GM21576 (cell line): ENCODE data around the gene LYPD4.
"Not testable (repeated sequence)": the region's sequence is repeated elsewhere in the genome, so short reads cannot be mapped to it uniquely, and the experiment has no call there.

Source experiments
- ATAC-seq: cut with Tn5 transposase; IDR thresholded peaks from one replicate; pipeline ENCODE4 v1.9.1; 2021; ENCODE audit warnings: mild to moderate bottlenecking, moderate library complexity; ENCODE audit not compliant: unreplicated experiment

The LYPD4 gene

GRCh38 chr19:41875973-41876372, 31.5 kb upstream of the LYPD4 start:
- ATAC-seq, result not testable (repeated sequence)

- no peak for ATAC-seq
Measured at GRCh38 chr19:41872775-41873647, 28.5 kb upstream of the LYPD4 start.

DNA sequence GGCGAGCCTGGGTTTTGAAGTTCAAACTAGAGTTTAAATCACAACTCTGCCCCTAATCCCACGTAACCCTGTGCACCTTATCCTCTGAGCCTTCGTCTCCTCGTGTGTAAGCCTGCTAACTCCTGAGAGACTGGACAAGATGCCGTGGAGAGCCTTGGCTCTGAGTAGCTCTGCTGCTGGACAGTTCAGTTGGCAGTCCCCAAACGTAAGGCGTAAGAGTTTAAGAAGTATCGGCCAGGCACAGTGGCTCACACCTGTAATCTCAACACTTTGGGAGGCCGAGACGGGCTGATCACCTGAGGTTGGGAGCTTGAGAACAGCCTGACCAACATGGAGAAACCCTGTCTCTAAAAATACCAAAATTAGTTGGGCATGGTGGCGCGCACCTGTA, 27.9 kb upstream of the LYPD4 start:
- ATAC-seq, result no peak

DNA sequence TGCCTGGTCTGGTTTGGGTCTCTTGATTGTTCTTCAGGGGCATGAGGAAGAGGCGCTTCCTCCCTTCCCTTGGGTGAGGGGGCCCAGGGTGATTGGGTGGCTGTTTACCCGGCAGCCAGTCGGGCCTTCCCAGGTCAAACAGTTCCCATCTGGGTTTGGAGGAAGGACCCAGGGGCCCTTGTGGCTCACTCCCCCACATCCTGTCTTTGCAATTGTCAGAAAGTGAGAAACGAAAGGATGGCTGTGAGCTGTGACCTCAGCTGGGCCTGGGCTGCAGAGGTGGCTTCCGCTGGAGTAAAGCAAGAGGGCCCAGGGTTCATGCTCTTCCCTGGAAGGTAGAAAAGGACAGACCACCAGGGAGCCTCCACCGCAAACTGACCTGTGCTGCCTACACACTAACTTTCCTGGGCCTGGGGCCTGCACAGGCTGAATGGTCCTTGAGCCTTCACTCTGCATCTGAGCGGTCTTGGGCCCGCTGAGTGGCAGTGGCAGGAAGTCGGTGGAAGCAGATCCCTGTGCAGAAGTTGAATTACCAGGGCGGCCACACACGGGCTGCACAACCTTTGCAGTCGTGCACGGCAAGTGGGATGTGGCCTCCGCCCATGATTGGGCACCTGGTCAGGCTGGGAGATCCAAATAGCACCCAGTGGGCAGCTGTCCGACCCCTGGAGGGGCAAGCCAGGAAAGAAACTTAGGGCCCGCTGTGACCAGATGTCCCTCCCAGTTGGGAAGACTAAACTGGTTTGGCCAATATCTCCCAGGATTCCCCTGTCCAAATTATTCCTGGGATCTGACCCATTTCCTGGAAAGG, 27.3 kb upstream of the LYPD4 start:
- no peak for ATAC-seq

DNA sequence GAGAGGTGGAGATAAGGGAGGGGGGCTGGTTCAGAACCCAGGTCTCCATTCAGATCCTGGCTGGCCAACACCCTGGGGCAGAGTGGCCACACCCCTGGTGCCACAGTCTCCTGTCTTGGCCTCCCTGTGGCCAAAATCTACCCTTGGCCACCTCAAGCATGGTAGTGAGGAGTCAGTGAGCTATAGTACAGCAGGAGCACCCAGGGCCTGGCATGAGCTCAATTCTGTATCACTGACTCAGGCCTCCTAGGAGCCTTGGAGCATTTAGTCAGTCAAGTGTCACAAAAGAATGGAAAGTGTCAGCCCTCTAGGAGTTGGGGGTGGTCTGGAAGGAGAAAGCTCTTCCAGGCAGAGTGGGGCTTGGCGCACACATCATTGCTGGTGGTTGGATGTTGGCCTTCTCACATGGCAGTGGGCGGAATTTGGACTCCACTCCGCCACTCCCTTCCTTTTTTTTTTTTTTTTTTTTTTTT, 26.0 kb upstream of the LYPD4 start:
- ATAC-seq, result no peak

GRCh38 chr19:41869374-41869955, 25.0 kb upstream of the LYPD4 start:
- no peak for ATAC-seq

DNA sequence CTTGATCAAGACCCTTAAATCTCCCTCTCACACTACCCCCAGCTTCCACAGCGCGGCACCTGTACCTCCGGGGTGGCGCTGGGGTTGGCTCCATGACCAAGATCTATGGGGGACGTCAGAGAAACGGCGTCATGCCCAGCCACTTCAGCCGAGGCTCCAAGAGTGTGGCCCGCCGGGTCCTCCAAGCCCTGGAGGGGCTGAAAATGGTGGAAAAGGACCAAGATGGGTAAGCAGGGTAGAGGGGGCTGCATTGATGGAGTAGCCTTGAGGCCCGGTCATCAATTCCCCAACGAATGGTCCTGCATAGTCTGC, 24.5 kb upstream of the LYPD4 start:
- ATAC-seq, result no peak

GRCh38 chr19:41868120-41868988, 23.9 kb upstream of the LYPD4 start:
- ATAC-seq, result no peak

DNA sequence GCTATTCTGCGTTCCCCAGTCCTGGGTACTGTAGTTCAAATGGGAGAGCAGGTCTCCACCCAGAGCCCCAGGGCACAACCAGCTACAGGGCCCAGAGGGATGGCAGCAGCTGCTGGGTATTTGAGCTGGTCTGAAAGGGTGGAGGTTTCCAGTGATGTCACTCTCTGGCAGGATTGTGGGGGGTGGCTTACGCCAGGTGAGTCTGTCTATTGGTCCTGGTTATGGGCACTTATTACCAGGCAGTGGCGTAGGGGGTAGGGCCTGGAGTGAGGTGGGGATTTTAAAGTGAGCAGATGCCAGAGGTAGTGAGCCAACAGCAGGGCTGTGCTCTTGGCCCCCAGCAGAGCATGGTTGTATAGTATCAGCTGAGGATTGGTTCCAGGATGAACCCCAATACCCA, 21.8 kb upstream of the LYPD4 start:
- no peak for ATAC-seq

GRCh38 chr19:41864374-41864773, 19.9 kb upstream of the LYPD4 start:
- ATAC-seq, result no peak

DNA sequence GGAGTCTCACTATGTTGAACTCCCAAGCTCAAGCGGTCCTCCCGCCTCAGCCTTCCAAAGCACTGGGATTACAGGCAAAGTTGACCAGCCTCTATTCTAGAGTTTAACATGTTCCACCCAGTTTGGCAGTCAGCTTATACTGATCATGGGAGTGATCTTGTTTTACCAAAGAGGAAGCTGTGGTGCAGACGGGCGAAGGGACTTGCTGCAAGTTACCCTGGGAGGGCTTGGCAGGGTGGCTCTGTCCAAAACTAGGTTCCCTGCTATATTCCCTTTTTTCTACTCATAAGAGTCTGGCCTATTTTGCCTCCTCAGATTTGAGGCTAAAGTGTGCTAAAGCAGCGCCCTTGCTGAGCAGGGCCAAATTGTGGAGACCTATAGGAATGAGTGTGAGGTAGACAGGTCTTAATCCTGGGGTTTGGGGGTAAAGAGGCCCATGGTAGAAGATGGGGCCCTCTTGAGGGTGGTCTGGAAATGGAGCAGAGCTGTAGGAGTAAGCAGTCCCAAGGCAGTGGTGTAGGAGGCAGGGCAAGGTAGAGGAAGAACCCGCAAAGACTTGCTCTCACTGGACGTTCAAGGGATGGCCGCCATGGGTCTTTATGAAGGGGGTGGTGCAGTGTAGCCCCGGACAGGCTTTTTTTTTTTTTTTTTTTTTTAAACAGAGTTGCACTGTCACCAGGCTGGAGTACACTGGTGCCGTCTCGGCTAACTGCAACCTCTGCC, 18.9 kb upstream of the LYPD4 start:
- no peak for ATAC-seq

DNA sequence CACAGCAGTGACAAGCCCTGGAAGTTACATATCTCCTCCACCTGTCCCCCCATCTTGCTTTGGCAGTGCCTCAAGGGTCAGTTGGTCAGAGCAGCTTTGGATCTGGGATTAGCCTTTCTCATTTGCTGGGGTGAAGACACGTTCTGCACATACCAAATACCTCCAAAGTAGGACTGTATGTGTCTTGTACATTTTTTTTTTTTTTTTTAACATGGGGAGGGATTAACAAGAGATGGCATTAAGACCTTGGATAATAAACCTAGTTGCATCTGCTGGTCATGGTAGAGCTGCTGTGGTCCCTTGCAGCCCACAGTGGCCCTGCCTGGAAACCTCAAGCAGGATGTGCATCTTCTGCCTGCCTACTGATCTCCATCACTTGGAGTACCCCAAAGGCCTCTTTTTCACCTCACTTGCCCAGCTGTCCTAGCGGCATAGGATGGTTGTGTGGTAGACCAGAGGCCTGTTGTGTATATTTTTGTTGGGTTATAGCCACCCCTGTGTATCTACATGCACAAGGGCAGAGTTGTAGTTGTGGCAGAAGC, 18.0 kb upstream of the LYPD4 start:
- ATAC-seq, result no peak

DNA sequence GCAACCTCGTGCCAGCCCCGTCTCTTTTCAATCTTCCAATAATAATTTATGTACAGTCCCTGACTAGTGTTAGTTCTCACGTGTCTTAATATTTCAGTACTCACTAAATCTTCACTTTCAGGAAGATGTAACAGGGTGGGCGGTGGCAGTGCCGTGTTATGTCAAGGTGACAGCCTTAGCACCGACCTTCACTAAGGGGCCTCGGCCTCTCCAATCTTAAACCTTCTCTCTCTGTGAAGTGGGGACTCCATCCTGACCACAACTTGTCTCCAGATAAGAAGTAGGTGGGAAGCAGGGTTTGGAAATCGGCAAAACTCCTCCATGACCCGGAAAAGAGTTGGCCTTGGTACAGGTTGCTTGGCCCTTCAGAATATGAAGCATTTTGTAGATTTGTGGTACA, 17.4 kb upstream of the LYPD4 start:
- ATAC-seq, result no peak

- ATAC-seq, result no peak
Measured at GRCh38 chr19:41861116-41861768, 16.8 kb upstream of the LYPD4 start.

DNA sequence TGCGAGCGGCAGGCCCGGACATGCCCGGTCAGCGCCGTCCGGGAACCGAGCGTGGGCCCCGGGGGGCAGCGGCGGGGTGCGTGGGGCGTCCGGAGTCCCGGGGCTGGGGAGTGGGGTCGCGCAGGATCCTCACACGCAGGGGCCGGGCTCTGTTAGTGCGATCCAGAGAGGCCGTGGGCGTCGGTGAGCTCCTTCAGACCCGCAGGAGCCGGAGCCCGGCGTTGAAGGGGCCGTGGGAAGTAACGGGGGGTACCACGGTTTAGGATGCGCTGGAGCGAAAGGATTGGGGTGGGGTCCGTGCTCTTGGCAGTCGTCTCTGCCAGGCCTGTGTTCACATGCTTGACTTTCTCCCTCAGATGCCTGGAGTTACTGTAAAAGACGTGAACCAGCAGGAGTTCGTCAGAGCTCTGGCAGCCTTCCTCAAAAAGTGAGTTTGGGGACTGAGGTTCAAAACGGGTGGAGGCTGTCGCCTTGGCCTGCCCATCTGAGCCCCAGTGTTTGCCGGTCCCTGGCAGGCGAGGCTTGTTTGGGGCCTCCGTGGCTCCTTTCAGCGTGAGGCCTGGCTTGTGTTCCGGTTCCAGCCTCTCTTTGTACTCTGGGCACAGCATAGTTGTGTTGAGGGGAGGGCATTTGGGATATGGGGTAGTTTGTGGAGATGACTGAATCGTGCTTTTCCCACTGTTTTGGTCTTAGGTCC, 16.1 kb upstream of the LYPD4 start:
- ATAC-seq, result no peak

- ATAC-seq, result peak; percentile 72
Measured at GRCh38 chr19:41859618-41860418, 15.3 kb upstream of the LYPD4 start, which contains the start of gene RPS19. Gene RPS19 (plus strand): TSS chr19:41860255. CDS start chr19:41860775, 520 bp downstream.

- ATAC-seq, result no peak
Measured at GRCh38 chr19:41859213-41859617, 14.7 kb upstream of the LYPD4 start.

- no peak for ATAC-seq
Measured at GRCh38 chr19:41853768-41854167, 9.3 kb upstream of the LYPD4 start.
